Measurements from ENCODE around the gene TFB1M. TPM values are rescaled to one million over a fixed set of nuclear protein-coding genes. Genes with fewer than 3 reads are reported as not detected.
A peak's percentile ranks its signal among the peaks of the same experiment; 100 is the strongest.
"Not testable (repeated sequence)": the region's sequence is repeated elsewhere in the genome, so short reads cannot be mapped to it uniquely, and the experiment has no call there.

Gene TFB1M
- total RNA-seq, 2 experiments from 2014 or later = 48.5 to 54.9 TPM

DNA sequence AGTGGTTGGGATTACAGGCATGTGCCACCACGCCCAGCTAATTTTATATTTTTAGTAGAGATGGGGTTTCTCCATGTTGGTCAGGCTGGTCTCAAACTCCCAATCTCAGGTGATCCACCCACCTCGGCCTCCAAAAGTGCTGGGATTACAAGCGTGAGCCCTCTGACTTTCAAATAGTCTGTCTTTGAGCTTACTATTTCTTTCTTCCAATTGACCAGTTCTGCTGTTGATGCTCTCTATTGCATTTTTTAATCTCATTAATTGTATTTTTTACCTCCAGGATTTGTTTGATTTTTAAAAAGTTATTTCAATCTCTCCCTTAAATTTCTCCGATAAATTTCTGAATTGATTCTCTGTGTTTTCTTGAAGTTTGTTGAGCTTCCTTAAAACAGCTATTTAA is 25.6 kb upstream of the TFB1M start:
- H3K27me3 Mint-ChIP-seq = not testable (repeated sequence)

GRCh38 chr6:155338237-155338636 is 24.0 kb upstream of the TFB1M start:
- H3K27me3 Mint-ChIP-seq = not testable (repeated sequence)
- H3K4me3 Mint-ChIP-seq = peak overlapping the region; percentile 4
- H3K4me1 Mint-ChIP-seq = peaks cover 38% of the 10 kb centered on the region

More for the DNA sequence above, 25.6 kb upstream of the TFB1M start:
- peaks cover 40% of the 10 kb centered on the region for H3K36me3 Mint-ChIP-seq
- not testable (repeated sequence) for H3K27ac Mint-ChIP-seq, H3K4me3 Mint-ChIP-seq, DNase-seq
- peaks cover 27% of the 10 kb centered on the region for H3K4me1 Mint-ChIP-seq
- H3K9me3 Mint-ChIP-seq = peaks cover 49% of the 10 kb centered on the region

GRCh38 chr6:155335265-155335664 is 21.0 kb upstream of the TFB1M start:
- Mint-ChIP-seq H3K36me3 (peaks cover 37% of the 10 kb centered on the region), H3K4me1 (peaks cover 42% of the 10 kb centered on the region), H3K27ac (no peak overlapping the region), H3K9me3 (peaks cover 39% of the 10 kb centered on the region), H3K4me3 (no peak overlapping the region), H3K27me3 (no peaks in the 10 kb centered on the region)
- no peak for DNase-seq

More at GRCh38 chr6:155338237-155338636, 24.0 kb upstream of the TFB1M start:
- peak overlapping the region; percentile 83 for H3K27ac Mint-ChIP-seq
- H3K36me3 Mint-ChIP-seq = peaks cover 40% of the 10 kb centered on the region
- peaks cover 44% of the 10 kb centered on the region for H3K9me3 Mint-ChIP-seq
- not testable (repeated sequence) for DNase-seq

DNA sequence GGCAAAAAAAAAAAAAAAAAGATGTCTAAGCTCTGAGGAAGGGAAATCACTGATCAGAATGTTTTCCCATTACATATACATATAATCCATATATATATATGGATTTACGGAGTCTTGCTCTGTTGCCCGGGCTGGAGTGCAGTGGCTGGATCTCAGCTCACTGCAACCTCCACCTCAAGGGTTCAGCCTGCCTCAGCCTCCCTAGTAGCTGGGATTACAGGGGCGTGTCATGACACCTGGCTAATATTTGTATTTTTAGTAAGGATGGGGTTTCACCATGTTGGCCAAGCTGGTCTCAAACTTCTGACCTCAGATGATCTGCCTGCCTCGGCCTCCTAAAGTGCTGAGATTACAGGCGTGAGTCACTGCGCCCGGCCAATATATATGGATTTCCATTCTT is 19.8 kb upstream of the TFB1M start:
- not testable (repeated sequence) for H3K4me3 Mint-ChIP-seq, DNase-seq, H3K27me3 Mint-ChIP-seq
- Mint-ChIP-seq H3K9me3 (peaks cover 31% of the 10 kb centered on the region), H3K36me3 (peaks cover 27% of the 10 kb centered on the region), H3K27ac (peak overlapping the region; percentile 81), H3K4me1 (peaks cover 44% of the 10 kb centered on the region)

- Mint-ChIP-seq H3K4me1 (peaks cover 46% of the 10 kb centered on the region), H3K4me3 (peak overlapping the region; percentile 11)
- DNase-seq = peak; percentile 14
These were observed 19.1 kb upstream of the TFB1M start for GRCh38 chr6:155333414-155333813.

DNA sequence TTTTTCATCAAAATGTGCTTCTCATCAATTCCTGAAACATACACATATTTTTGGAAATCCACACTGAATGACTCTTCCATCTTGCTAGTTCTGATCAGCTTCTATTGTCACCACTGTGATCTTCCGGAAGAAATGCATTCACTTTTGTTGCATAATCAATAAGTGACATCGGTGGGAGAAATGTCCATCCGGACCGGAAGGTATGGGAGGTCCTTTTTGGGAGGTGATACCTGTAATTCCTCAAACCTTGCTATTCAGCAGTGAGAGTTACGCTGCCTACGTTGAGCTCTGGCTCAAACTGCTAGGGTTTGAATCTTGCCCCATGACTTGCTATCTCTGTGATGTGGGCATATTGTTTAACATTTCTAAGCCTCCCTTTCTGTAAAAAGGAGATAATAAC is 16.6 kb upstream of the TFB1M start:
- no peak for DNase-seq
- Mint-ChIP-seq H3K4me3 (no peak overlapping the region), H3K36me3 (peaks cover 10% of the 10 kb centered on the region), H3K27ac (no peak overlapping the region), H3K27me3 (no peaks in the 10 kb centered on the region), H3K9me3 (peaks cover 10% of the 10 kb centered on the region), H3K4me1 (peaks cover 44% of the 10 kb centered on the region)

More at GRCh38 chr6:155333414-155333813, 19.1 kb upstream of the TFB1M start:
- Mint-ChIP-seq H3K9me3 (peaks cover 27% of the 10 kb centered on the region), H3K27me3 (no peaks in the 10 kb centered on the region), H3K36me3 (peaks cover 24% of the 10 kb centered on the region), H3K27ac (peak overlapping the region; percentile 81)

GRCh38 chr6:155330133-155330734 is 15.9 kb upstream of the TFB1M start:
- no peak overlapping the region for H3K27ac Mint-ChIP-seq
- H3K27me3 Mint-ChIP-seq = no peaks in the 10 kb centered on the region
- H3K4me1 Mint-ChIP-seq = peaks cover 44% of the 10 kb centered on the region
- H3K4me3 Mint-ChIP-seq = no peak overlapping the region
- H3K9me3 Mint-ChIP-seq = peaks cover 3% of the 10 kb centered on the region
- no peak for DNase-seq
- peaks cover 5% of the 10 kb centered on the region for H3K36me3 Mint-ChIP-seq

DNA sequence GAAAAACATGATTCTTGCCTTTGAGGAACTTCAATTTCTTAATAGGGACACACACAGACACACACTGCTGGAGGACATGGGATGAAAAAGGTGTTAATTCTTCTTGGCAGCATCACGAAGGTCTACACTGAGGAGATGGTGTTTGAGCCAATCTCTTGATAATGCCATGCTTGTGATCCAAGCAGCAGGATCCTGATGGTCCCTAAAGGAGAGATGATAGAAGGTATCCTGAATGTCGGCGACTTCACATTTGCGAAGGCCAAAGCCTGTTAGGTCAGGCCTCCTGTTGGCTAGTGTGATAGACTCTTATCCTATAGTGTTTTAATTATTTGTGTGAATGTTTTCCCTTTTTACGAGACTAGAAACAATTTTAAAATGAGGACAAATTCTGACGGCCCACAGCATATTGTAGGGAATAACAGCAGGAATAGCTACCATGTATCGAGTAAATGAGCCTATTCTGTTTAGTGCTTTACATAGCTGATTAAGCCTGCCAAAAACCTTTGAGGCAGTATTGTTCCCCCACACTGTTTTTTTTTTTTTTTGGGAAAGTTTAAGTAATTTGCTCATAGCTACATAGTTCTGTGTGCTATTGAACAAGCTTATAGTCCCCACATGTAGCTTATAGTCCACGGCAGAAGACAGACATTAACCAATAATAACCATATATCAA is 15.3 kb upstream of the TFB1M start:
- no peaks in the 10 kb centered on the region for H3K27me3 Mint-ChIP-seq
- peaks cover 5% of the 10 kb centered on the region for H3K36me3 Mint-ChIP-seq
- H3K9me3 Mint-ChIP-seq = no peaks in the 10 kb centered on the region
- H3K4me3 Mint-ChIP-seq = no peak overlapping the region
- no peak for DNase-seq
- H3K4me1 Mint-ChIP-seq = peaks cover 43% of the 10 kb centered on the region
- no peak overlapping the region for H3K27ac Mint-ChIP-seq

GRCh38 chr6:155328539-155329459 is 14.5 kb upstream of the TFB1M start:
- H3K27me3 Mint-ChIP-seq = no peaks in the 10 kb centered on the region
- H3K9me3 Mint-ChIP-seq = no peaks in the 10 kb centered on the region
- peaks cover 5% of the 10 kb centered on the region for H3K36me3 Mint-ChIP-seq
- no peak overlapping the region for H3K4me3 Mint-ChIP-seq
- H3K27ac Mint-ChIP-seq = peak overlapping the region; percentile 58
- no peak for DNase-seq
- peaks cover 39% of the 10 kb centered on the region for H3K4me1 Mint-ChIP-seq

DNA sequence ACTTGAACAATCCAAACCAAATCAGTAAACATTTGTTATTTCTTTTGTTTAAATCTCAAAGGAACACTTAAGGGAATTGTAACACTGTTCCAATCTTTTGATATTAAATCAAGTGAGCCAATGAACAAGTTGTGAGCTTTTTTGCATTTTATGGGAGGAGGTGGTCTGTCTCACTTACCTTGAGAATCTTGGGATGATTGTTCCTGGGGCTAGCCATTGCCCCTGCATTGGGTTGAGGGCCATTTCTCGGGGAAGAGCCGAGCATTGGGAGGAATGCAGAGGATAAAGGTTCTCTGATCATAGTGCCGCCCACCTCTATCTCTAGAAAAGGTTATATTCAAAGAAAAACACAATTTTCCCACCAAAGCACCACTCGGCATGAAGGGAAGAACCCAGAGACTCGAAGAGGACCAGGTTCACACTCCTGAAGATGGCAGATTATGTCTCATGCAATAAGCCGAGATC is 13.8 kb upstream of the TFB1M start:
- Mint-ChIP-seq H3K27ac (peak overlapping the region; percentile 58), H3K9me3 (no peaks in the 10 kb centered on the region), H3K36me3 (peaks cover 5% of the 10 kb centered on the region), H3K27me3 (no peaks in the 10 kb centered on the region), H3K4me3 (no peak overlapping the region), H3K4me1 (peaks cover 32% of the 10 kb centered on the region)
- no peak for DNase-seq

- peak; percentile 44 for DNase-seq
- Mint-ChIP-seq H3K36me3 (peaks cover 5% of the 10 kb centered on the region), H3K4me1 (peaks cover 30% of the 10 kb centered on the region), H3K27me3 (no peaks in the 10 kb centered on the region), H3K9me3 (no peaks in the 10 kb centered on the region), H3K27ac (peak overlapping the region; percentile 65), H3K4me3 (no peak overlapping the region)
These were observed 13.2 kb upstream of the TFB1M start for GRCh38 chr6:155327326-155328073.

GRCh38 chr6:155325700-155326516 is 11.6 kb upstream of the TFB1M start:
- no peaks in the 10 kb centered on the region for H3K27me3 Mint-ChIP-seq
- no peak overlapping the region for H3K4me3 Mint-ChIP-seq
- DNase-seq = no peak
- peaks cover 5% of the 10 kb centered on the region for H3K36me3 Mint-ChIP-seq
- no peaks in the 10 kb centered on the region for H3K9me3 Mint-ChIP-seq
- H3K27ac Mint-ChIP-seq = no peak overlapping the region
- H3K4me1 Mint-ChIP-seq = peaks cover 28% of the 10 kb centered on the region

DNA sequence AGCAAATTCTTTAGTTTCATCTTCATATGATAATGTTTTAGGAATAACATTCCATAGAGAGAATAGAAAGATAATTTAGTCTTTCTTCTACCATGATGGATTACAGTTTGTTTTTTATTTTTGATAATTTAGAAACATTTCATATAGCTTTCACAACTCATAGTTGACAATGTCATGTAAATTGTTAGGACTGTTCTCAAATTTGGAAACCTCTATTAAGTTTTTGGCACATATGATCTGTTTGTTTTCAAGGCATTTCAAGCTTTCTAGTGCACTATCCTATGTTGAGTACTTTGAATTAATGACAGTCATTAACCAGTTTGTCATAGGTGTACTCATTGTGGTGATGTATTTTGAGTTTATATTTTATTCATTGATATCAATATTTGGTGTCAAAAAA is 10.7 kb upstream of the TFB1M start:
- Mint-ChIP-seq H3K4me3 (no peak overlapping the region), H3K36me3 (peaks cover 1% of the 10 kb centered on the region), H3K27me3 (no peaks in the 10 kb centered on the region), H3K27ac (no peak overlapping the region), H3K9me3 (no peaks in the 10 kb centered on the region), H3K4me1 (peaks cover 19% of the 10 kb centered on the region)
- DNase-seq = no peak

DNA sequence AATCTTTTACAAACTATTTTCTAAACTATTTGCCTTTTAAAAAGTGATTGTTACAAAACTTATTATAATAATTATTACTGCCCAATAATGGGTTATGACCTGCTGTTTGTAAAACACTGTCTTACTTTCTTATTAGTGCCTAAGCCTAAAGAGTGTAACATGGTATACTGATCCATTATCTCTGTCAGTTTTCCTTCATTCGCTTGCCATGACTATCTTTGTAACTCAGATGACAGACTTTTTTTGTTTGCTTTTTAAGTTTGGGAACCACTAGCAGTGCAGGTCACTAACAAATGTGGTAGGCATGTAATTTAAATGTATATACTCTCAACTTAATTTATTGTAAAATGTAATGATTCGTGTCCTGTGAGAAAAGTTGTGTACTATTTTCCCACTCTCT is 9.9 kb upstream of the TFB1M start:
- Mint-ChIP-seq H3K9me3 (no peaks in the 10 kb centered on the region), H3K4me3 (no peak overlapping the region), H3K4me1 (peaks cover 19% of the 10 kb centered on the region), H3K36me3 (peaks cover 1% of the 10 kb centered on the region), H3K27me3 (no peaks in the 10 kb centered on the region), H3K27ac (no peak overlapping the region)
- DNase-seq = no peak
